Measurements from ENCODE around the gene MMP15.

Gene MMP15

DNA sequence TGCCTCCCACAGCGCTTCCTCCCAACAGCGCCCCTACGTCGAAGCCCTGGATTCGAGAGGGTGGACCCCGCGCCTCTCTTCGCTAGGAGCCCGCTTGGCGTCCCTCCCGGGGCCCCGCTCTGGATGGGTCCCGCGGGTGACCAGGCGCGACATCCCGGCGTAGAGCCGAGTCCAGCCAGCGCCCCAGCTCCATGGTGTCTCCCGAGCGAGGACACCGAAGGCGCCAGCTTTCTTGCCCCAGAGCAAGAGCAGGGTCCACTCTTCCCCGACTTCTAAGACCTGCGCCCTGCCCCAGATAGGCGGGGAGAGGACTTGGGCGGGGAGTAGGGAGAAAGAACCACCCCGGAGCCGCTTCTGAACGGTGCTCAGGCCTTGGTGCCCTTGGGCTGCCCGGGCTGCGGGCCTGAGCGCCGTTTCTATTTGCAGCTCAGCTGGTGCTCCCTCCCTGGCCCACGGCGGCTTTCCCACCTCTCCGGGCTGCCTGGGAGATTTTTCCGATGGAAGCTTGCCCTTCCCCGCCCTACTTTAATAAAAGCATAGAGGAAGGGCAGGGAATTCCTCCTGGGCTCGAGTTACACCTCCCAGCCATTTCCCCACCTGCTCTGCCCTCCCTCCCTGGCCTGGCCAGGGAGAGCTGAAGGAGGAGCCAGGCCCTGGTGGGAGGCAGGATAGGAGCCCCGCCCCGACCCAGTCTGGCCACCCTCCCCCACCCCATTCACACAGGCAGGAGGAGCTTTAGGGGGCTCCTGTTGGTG lies 1.8 kb downstream of the MMP15 start:
- peak; percentile 30 for DNase-seq (ENCODE audit: low spot score)
- TF ChIP-seq, protein P1, sequence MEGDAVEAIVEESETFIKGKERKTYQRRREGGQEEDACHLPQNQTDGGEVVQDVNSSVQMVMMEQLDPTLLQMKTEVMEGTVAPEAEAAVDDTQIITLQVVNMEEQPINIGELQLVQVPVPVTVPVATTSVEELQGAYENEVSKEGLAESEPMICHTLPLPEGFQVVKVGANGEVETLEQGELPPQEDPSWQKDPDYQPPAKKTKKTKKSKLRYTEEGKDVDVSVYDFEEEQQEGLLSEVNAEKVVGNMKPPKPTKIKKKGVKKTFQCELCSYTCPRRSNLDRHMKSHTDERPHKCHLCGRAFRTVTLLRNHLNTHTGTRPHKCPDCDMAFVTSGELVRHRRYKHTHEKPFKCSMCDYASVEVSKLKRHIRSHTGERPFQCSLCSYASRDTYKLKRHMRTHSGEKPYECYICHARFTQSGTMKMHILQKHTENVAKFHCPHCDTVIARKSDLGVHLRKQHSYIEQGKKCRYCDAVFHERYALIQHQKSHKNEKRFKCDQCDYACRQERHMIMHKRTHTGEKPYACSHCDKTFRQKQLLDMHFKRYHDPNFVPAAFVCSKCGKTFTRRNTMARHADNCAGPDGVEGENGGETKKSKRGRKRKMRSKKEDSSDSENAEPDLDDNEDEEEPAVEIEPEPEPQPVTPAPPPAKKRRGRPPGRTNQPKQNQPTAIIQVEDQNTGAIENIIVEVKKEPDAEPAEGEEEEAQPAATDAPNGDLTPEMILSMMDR (IDR thresholded peaks at IDR 0.05; ENCODE audit: extremely low read depth, missing control alignments): no peak

DNA sequence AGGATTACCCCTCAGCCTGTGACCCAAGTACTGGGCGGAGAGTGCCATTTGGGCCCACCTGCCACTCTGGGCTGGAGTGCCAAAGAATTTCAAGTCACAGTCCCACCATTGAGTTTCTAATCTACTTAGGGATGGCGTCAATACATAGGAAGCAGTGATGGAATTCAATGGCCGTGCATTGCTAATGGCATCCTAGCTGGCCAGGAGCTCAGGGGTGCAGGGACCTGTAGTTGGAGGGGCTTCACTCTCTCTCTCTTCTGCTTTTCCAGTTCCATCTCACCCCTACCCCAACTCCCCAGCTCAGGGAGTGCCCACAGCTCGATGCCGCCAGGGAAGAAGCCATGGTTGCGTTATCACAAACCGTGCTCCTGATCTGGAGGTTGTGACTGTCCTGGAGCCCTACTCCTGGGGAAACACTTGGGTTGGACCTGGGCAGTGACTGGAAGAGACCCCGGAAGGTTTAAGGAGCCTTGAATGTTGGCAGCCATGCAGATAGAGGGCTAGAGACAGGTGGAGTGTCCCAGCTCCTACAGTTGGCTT lies 2.4 kb downstream of the MMP15 start:
- peak; percentile 10 for DNase-seq (ENCODE audit: low spot score)
- TF ChIP-seq, protein P1 (IDR thresholded peaks at IDR 0.05; ENCODE audit: extremely low read depth, missing control alignments): no peak

DNA sequence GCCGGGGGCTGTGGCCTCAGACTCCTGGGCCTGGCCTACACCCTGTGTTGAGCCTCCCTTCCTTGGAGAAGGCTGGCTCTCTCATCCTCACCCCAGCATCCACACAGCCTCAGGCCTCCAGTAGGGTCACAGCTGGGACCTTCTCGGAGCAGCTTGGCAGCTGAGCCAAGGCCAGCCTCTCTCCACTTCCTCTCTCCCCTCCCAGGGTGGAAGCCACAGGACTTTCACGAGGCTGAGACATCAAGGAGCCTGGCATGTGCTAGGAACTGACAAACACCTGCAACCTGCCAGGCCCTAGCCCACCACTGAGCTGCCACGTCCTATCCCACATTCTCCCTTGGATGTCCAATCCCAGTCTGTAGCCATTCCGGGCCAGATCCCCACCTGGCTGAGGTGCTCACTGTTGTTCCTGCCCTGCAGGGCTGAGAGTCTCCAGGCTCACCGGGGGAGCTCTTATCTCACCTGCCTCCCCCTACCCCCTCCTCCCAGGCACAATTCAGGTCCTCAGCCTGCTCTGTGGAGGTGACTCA lies 3.1 kb downstream of the MMP15 start:
- DNase-seq (ENCODE audit: low spot score): peak; percentile 20
- TF ChIP-seq, protein P1 (IDR thresholded peaks at IDR 0.05; ENCODE audit: extremely low read depth, missing control alignments): no peak

DNA sequence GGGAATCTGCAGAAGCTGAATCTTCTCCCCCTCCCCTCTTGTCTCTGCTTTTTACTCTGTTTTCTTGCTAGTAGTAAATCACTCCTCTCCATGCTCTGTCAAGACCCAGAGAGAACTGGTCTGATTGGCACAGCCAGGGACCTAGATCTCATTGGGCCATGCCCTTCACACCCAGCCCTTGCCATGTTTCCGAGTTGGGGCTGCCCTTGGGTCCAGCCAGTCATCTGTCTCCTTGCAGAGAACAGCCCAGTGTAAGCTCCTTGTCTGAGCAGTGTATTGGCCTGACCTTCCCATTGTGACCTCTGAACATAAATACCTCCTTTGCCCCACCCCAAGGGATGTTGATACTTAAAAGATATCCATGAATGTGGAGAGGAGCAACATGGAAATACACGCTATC lies 3.9 kb downstream of the MMP15 start:
- TF ChIP-seq, protein P1 (IDR thresholded peaks at IDR 0.05; ENCODE audit: extremely low read depth, missing control alignments): no peak
- DNase-seq (ENCODE audit: low spot score): peak; percentile 15

DNA sequence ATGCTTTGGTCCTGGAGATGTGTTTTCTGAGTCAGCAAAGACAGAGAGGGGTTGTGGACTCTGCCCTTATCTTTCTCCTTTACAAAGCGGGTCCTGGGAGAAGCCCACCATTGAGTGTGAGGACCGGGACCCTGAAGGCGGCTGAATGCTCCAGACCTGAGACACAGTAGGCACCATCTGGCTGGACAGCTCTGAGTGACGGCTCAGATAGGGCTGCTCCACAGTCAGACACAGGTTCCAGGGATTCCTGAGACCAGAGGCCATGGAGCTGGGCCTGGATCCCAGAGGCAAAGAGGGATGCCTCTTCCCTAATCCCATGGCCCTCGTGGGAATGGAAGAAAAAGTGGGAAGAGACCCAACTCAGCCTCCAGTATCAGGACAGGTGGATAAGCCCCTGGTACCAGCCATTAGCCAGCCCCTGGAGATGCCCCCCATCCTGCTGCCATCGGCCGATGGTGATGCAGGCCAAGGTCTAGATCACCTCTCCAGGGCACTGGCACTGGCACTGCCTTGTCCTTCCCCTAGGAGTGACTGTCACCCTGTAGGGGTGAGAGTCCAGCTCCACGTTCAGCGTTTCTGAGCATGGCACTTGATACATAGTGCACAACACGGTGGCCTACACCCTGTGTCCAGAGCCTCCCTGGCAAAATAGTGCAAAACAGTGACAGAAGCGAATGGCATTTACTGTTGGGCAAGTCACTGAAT lies 4.7 kb downstream of the MMP15 start:
- TF ChIP-seq, protein P1 (IDR thresholded peaks at IDR 0.05; ENCODE audit: extremely low read depth, missing control alignments): no peak
- DNase-seq (ENCODE audit: low spot score): no peak

DNA sequence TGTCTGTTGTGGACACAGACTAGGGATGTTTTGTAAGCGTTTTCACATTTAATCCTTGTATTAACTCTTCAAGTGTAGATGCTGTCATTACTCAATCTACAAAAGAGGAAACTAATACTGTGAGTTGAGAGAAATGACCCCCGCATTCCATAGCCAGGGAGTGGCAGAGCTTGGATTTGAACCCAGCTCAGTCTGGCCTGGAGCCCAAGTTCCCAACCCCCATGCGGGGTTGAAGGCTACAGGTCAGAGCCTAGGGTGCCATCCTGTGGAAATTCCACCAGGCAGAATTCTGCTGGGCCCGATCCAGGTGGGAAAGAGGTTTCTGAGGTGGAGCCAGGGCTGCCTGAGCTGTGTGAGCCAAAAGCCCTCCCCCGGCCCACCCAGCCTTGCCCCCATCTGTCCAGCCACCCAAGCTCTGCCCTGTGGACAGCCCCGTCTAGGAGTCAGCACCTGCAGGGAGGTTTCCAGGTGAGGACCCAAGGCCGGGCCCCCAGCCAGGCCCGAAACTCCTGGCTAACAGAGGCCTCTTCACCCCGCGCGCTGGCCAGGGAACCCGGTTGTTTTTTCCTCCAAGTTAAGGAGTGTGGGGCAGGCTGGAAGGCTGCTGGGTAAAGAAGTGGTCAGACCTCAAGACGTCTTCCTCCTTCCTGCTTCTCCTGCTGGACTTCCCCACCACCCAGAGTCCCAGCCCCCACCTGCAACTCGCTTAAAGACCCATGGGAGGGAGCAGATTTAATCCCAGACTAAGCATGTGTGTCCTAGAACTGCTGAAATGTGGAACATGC lies 5.7 kb downstream of the MMP15 start:
- TF ChIP-seq, protein P1 (IDR thresholded peaks at IDR 0.05; ENCODE audit: extremely low read depth, missing control alignments): no peak
- DNase-seq (ENCODE audit: low spot score): peak; percentile 13
